ENCODE data around the gene RPS29.

DNA sequence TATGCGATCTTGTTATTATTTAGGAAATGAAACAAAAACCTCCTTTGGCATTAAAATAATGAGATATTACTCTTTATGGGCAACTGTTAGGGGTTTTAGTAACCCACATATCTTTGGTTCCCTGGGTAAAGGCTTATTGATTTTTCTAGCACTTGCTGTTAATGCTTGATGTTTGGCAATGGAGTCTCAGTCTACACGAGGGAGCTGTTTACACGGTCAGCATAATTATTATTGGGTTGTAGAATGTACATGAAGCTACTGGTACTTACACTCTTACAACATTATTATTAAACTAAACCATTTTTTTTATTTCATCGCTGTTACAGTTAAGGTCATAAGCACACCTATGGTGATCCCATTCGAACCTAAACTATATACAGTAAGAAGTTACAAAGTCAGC lies 12.1 kb downstream of the RPS29 start:
- TF ChIP-seq, protein P1, sequence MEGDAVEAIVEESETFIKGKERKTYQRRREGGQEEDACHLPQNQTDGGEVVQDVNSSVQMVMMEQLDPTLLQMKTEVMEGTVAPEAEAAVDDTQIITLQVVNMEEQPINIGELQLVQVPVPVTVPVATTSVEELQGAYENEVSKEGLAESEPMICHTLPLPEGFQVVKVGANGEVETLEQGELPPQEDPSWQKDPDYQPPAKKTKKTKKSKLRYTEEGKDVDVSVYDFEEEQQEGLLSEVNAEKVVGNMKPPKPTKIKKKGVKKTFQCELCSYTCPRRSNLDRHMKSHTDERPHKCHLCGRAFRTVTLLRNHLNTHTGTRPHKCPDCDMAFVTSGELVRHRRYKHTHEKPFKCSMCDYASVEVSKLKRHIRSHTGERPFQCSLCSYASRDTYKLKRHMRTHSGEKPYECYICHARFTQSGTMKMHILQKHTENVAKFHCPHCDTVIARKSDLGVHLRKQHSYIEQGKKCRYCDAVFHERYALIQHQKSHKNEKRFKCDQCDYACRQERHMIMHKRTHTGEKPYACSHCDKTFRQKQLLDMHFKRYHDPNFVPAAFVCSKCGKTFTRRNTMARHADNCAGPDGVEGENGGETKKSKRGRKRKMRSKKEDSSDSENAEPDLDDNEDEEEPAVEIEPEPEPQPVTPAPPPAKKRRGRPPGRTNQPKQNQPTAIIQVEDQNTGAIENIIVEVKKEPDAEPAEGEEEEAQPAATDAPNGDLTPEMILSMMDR (IDR thresholded peaks at IDR 0.05), result no peak
- no peak for TF ChIP-seq POLR2A (IDR thresholded peaks at IDR 0.05)
- TF ChIP-seq POLR2AphosphoS5 (IDR thresholded peaks at IDR 0.05), result no peak
- TF ChIP-seq EP300 (IDR thresholded peaks at IDR 0.05), result no peak
